ENCODE results near the gene HYKK.
"Not testable (repeated sequence)": the region's sequence is repeated elsewhere in the genome, so short reads cannot be mapped to it uniquely, and the experiment has no call there.

Gene HYKK, protein sequence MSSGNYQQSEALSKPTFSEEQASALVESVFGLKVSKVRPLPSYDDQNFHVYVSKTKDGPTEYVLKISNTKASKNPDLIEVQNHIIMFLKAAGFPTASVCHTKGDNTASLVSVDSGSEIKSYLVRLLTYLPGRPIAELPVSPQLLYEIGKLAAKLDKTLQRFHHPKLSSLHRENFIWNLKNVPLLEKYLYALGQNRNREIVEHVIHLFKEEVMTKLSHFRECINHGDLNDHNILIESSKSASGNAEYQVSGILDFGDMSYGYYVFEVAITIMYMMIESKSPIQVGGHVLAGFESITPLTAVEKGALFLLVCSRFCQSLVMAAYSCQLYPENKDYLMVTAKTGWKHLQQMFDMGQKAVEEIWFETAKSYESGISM

DNA sequence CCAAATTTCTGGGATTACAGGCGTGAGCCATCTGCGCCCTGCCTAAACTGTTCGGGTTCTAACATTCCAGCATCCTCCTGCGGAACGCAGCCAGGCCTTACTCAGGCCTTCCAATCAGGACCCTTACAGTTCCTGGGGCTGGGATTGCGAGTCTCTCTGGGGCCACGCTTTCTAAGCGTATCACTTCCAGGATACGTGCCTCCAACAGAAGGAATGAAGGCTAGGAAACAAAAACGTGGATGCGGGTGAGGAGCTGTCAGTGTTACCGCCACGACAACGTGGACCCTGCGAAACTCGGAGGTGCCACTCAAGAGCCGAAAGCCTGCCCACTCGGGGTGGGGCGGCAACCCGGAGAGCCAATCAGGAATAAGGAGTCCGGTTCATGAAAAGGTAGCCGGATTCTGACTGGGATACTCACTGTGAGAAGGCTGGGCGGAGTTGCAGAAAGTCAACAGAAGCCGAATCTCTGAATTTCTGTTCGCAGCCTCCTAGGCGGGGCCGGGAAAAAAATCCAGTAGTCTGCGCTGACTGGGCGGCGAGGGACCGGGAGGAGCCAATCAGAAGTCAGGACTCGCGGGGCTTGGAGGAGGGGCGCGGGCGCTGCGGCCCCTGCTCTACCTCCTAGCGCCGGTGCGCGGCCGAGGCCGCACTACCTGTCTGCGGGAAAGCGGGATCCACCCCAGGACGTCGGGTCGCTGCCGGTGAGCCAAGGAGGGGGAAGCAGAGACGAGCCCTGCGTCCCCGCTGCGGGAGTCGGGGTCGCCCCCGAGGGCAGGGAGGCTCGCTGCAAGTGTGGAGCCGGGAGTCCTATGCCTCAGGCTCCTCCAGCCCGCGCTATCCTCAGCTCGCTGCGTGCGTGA lies at the start of gene HYKK:
Gene HYKK, plus strand, starts transcription at position 607 of the 860 bp plus-strand sequence. CDS start 5,512 bp downstream, outside the sequence.
- peak; percentile 64 to 69 for DNase-seq

- no peak for DNase-seq
These were observed 46.6 kb upstream of the HYKK start for GRCh38 chr15:78460737-78461136.

GRCh38 chr15:78461171-78461888 lies 46.0 kb upstream of the HYKK start:
- DNase-seq = no peak

DNA sequence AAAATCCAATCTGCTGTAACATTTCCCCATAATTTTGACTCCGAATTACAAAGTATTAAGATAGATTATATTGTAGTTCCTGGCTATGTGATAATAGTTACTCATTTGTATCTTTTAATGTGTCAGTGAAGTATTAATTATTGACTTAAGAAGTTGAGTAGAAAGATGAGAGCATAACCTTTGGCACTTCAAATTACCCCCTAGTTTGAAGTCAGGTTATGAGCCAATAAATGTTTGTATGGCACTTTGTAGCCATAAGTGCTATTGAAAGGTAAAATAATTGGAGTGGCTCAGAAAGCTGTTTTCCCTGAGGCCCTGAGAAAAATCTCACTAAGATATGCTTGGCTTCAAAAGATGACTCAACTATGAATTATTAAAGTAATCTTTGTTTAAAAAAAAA lies 38.3 kb upstream of the HYKK start:
- DNase-seq = no peak

GRCh38 chr15:78477295-78477694 lies 30.1 kb upstream of the HYKK start:
- no peak for DNase-seq

DNA sequence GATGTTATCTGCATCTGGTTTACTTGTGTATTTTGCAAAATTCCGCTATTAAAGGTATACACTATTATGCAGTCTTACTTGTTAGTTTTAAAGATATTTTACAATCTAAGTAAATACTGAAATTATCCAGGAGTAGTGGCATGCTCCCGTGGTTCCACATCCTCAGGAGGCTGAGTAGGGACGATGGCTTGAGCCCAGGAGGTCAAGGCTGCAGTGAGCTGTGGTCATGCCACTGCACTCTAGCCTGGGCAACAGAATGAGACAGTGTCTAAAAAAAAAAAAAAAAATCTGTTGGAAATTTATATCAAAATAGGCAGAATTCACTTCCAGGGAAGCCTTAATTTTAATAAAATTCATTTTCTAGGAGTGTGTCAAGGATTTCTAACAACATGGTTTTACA lies 27.7 kb upstream of the HYKK start:
- no peak for DNase-seq

GRCh38 chr15:78481917-78482316 lies 25.5 kb upstream of the HYKK start:
- DNase-seq = no peak

GRCh38 chr15:78492872-78493271 lies 14.5 kb upstream of the HYKK start:
- no peak for DNase-seq

- no peak for DNase-seq
These were observed 5.5 kb upstream of the HYKK start for GRCh38 chr15:78501857-78502256.

DNA sequence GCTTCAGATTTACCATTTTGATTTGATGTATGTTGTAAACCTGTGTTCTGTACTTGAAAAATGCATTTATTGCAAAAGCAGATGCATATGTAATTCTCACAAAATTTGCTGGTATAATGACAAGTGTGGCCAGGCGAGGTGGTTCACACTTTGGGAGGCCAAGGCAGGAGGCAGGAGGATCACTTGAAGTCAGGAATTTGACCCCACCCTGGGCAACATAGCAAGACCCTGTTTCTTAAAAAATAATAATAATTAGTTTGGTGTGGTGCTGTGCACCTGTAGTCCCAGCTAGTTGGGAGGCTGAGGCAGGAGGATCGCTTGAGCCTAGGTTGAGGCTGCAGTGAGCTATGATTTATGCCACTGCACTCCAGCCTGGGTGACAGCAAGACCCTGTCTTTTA lies 4.7 kb upstream of the HYKK start:
- no peak for DNase-seq

- no peak for DNase-seq
These were observed 419 bp downstream of the HYKK start for GRCh38 chr15:78507831-78508160.

- no peak for DNase-seq
These were observed 895 bp downstream of the HYKK start for GRCh38 chr15:78508272-78508671.

DNA sequence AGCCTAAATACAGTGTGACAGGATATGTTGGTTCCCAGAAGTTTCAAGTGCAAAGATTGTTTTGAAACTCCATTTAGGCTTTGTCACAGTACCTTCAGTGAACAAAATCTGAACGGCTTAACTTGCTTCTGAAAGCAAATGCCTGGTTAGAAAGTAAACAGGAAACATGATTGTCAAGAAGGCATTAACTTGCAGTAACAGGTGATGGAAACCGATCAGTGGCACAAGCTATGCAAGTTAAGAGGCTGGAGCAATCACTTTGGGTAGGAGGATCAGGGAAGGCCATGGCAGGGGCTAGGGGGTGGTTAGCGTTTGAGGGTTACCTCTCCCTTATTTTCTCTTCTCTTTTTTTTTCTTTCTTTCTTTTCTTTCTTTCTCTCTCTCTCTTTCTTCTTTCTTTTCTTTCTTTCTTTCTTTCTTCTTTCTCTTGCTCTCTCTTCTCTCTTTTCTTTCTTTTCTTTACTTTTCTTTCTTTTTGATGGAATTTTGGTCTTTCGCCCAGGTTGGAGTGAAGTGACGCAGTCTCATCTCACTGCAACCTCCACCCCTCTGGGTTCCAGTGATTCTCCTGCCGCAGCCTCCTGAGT lies 2.4 kb downstream of the HYKK start:
- no peak for DNase-seq

DNA sequence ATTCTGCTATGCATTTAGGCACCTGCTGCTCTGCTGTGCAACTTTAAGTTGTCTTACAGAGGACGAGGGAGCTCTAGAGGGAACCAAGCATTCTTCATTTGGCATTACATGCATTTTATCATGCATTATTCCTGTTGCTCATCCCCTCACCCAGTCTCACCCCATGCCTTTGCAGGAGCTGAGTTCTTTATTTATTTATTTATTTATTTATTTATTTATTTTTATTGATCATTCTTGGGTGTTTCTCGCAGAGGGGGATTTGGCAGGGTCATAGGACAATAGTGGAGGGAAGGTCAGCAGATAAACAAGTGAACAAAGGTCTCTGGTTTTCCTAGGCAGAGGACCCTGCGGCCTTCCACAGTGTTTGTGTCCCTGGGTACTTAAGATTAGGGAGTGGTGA lies 12.7 kb downstream of the HYKK start:
- DNase-seq = not testable (repeated sequence)

- no peak for DNase-seq
These were observed 16.9 kb downstream of the HYKK start for GRCh38 chr15:78524230-78524629.

GRCh38 chr15:78527325-78527724 lies 19.9 kb downstream of the HYKK start:
- no peak for DNase-seq

- DNase-seq = no peak
These were observed 26.0 kb downstream of the HYKK start for GRCh38 chr15:78533331-78533730.

GRCh38 chr15:78536134-78536533 lies 28.8 kb downstream of the HYKK start:
- no peak for DNase-seq

DNA sequence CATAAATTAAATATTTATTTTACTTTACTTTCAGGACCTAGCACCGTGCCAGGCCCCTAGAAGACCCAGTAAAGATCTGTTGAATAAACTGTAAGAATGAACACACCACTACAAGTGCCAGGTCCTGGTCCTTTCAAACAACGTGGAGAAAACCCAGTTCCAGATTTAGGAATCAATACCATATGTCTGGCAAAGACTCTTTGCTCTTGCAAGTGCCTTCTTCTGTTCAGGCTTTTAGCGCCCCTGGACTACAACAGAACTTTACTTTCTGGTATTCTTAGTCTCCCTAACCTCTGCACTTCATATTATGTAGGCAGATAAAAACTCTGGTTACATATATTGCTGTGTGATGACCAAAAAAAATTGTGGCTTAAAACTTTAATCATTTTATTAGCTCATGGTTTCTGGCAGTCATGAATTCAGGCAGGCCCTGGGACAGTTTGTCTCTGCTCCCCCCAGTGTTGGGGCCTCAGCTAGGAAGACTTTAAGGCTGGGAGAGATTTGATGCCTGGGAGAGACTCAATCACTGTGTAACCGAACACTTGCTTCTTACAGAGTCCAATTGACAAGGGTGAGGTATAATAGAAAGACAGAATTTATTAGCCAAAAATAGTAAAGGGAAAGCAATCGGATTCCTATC lies 30.0 kb downstream of the HYKK start:
- no peak for DNase-seq

- DNase-seq = no peak
These were observed 31.0 kb downstream of the HYKK start for GRCh38 chr15:78538358-78538757.

- not testable (repeated sequence) for DNase-seq
These were observed 32.2 kb downstream of the HYKK start for GRCh38 chr15:78539464-78540140.
